MM.1S (cell line): Measurements from ENCODE around the gene PFKFB1.

ENCODE experiments used
- DNase-seq: peaks from one replicate; pipeline ENCODE4 v3.0.0-alpha.2; 2015
- H2AFZ ChIP-seq: fragments of 300-600 bp; sonication (generic); 2 replicates; pipeline ENCODE4 v1.6.0; 2016; ENCODE audit warnings: antibody characterized with exemption, low read length
- H3F3A ChIP-seq: fragments of 300-600 bp; sonication (generic); 2 replicates; pipeline ENCODE4 v1.6.1; 2016; ENCODE audit warnings: mild to moderate bottlenecking, antibody characterized with exemption, low read length, moderate library complexity, mixed read lengths; ENCODE audit not compliant: insufficient read depth
- H3K27ac ChIP-seq: fragments of 300-600 bp; sonication (generic); 2 replicates; pipeline ENCODE4 v1.5.1; 2016; ENCODE audit warnings: mild to moderate bottlenecking, low read length
- H3K27me3 ChIP-seq: fragments of 300-600 bp; sonication (generic); replicated peaks from 2 replicates; pipeline ENCODE4 v1.6.0; 2016; ENCODE audit warnings: low read length; ENCODE audit not compliant: insufficient read depth
- H3K36me3 ChIP-seq: fragments of 300-600 bp; sonication (generic); replicated peaks from 2 replicates; pipeline ENCODE4 v1.6.1; 2016; ENCODE audit warnings: mild to moderate bottlenecking, low read length, mixed read lengths; ENCODE audit not compliant: insufficient read depth
- H3K4me1 ChIP-seq: fragments of 300-600 bp; sonication (generic); 2 replicates; pipeline ENCODE4 v1.6.1; 2016; ENCODE audit warnings: low read length, mixed read lengths
- H3K4me2 ChIP-seq: fragments of 300-600 bp; sonication (generic); 2 replicates; pipeline ENCODE4 v1.6.0; 2016; ENCODE audit warnings: low read depth, low read length
- H3K4me3 ChIP-seq: fragments of 300-600 bp; sonication (generic); 2 replicates; pipeline ENCODE4 v1.5.1; 2016; ENCODE audit warnings: low read length, mixed read lengths
- H3K79me2 ChIP-seq: fragments of 300-600 bp; sonication (generic); 2 replicates; pipeline ENCODE4 v1.6.1; 2016; ENCODE audit warnings: mixed run types, low read length, mixed read lengths
- H3K9ac ChIP-seq: fragments of 300-600 bp; sonication (generic); 2 replicates; pipeline ENCODE4 v1.6.1; 2016; ENCODE audit warnings: low read length, mixed read lengths
- H3K9me2 ChIP-seq: fragments of 300-600 bp; sonication (generic); replicated peaks from 2 replicates; pipeline ENCODE4 v1.6.1; 2016; ENCODE audit warnings: mild to moderate bottlenecking, low read length, mixed read lengths; ENCODE audit not compliant: insufficient read depth
- H3K9me3 ChIP-seq: fragments of 300-600 bp; sonication (generic); replicated peaks from 2 replicates; pipeline ENCODE4 v1.6.1; 2016; ENCODE audit warnings: mild to moderate bottlenecking, low read length, mixed read lengths; ENCODE audit not compliant: insufficient read depth
- H4K20me1 ChIP-seq: fragments of 300-600 bp; sonication (generic); 2 replicates; pipeline ENCODE4 v1.6.1; 2016; ENCODE audit warnings: mild to moderate bottlenecking, low read length, moderate library complexity, mixed read lengths; ENCODE audit not compliant: insufficient read depth
- CTCF ChIP-seq: fragments of 300-600 bp; sonication (generic); IDR thresholded peaks from 2 replicates; pipeline ENCODE4 v1.5.1; 2016; ENCODE audit warnings: antibody characterized with exemption, low read length, mixed read lengths
- EZH2 ChIP-seq: fragments of 300-600 bp; sonication (generic); optimal IDR thresholded peaks from 2 replicates; pipeline ENCODE3; 2017; ENCODE audit warnings: low read depth, mild to moderate bottlenecking, antibody characterized with exemption, low read length, mixed read lengths
- EZH2phosphoT487 ChIP-seq: fragments of 300-600 bp; sonication (generic); IDR thresholded peaks from 2 replicates; pipeline ENCODE4 v1.6.1; 2018; ENCODE audit warnings: antibody characterized with exemption, low read length

PFKFB1 gene

GRCh38 chrX:54979432-54979831 lies 14.6 kb downstream of the PFKFB1 start:
- H3K4me2 ChIP-seq, result no peak overlapping the region
- TF ChIP-seq EZH2, result no peak
- TF ChIP-seq EZH2phosphoT487, result no peak
- no peak for TF ChIP-seq CTCF
- H3K9ac ChIP-seq, result no peak overlapping the region
- no peaks in the 10 kb centered on the region for H3F3A ChIP-seq
- no peak overlapping the region for H3K4me3 ChIP-seq
- no peaks in the 10 kb centered on the region for H3K4me1 ChIP-seq
- no peak for DNase-seq
- no peak overlapping the region for H2AFZ ChIP-seq
- no peak overlapping the region for H3K27ac ChIP-seq
- H3K36me3 ChIP-seq, result no peaks in the 10 kb centered on the region
- no peaks in the 10 kb centered on the region for H3K9me2 ChIP-seq
- H4K20me1 ChIP-seq, result no peaks in the 10 kb centered on the region
- H3K79me2 ChIP-seq, result no peaks in the 10 kb centered on the region
- no peaks in the 10 kb centered on the region for H3K27me3 ChIP-seq
- H3K9me3 ChIP-seq, result no peaks in the 10 kb centered on the region

- Histone ChIP-seq H3K36me3 (no peaks in the 10 kb centered on the region), H3F3A (no peaks in the 10 kb centered on the region), H3K79me2 (no peaks in the 10 kb centered on the region), H3K4me2 (no peak overlapping the region), H3K9me2 (no peaks in the 10 kb centered on the region), H3K27me3 (no peaks in the 10 kb centered on the region), H3K4me1 (no peaks in the 10 kb centered on the region), H4K20me1 (no peaks in the 10 kb centered on the region), H3K27ac (no peak overlapping the region), H2AFZ (no peak overlapping the region), H3K9ac (no peak overlapping the region), H3K9me3 (no peaks in the 10 kb centered on the region), H3K4me3 (no peak overlapping the region)
- TF ChIP-seq EZH2phosphoT487 (no peak), EZH2 (no peak), CTCF (no peak)
- DNase-seq, result no peak
Observed at GRCh38 chrX:54978448-54978847, 15.5 kb downstream of the PFKFB1 start.

- Histone ChIP-seq H3K9ac (no peak overlapping the region), H3K36me3 (no peaks in the 10 kb centered on the region), H3K9me3 (no peaks in the 10 kb centered on the region), H3K4me1 (no peaks in the 10 kb centered on the region), H3K27ac (no peak overlapping the region), H3K79me2 (no peaks in the 10 kb centered on the region), H2AFZ (no peak overlapping the region), H3K4me3 (no peak overlapping the region), H3K27me3 (no peaks in the 10 kb centered on the region), H4K20me1 (no peaks in the 10 kb centered on the region), H3K4me2 (no peak overlapping the region), H3K9me2 (no peaks in the 10 kb centered on the region), H3F3A (no peaks in the 10 kb centered on the region)
- no peak for TF ChIP-seq CTCF
- no peak for TF ChIP-seq EZH2phosphoT487
- no peak for TF ChIP-seq EZH2
- no peak for DNase-seq
Observed at GRCh38 chrX:54977387-54977786, 16.6 kb downstream of the PFKFB1 start.
